Left lung (tissue), 10 donors: ENCODE data around the gene EEF1E1. TPM values are rescaled to one million over a fixed set of nuclear protein-coding genes. Genes with fewer than 3 reads are reported as not detected.

Experiments
- ATAC-seq: fragments of 200-7000 bp; cut with Tn5 transposase; one replicate; pipeline ENCODE4 v1.9.1; 2020; ENCODE audit warnings: moderate library complexity
- DNase-seq, 4 donors: peaks; one replicate each; pipeline ENCODE4 v3.0.0-alpha.2; 2013 to 2020
- H3K27ac ChIP-seq, 2 donors: fragments of 200-600 bp; sonication (generic) in 1 of 2; one replicate each; pipeline versions ENCODE4 v1.5.0 to v1.8.0; 2020 to 2021
- H3K27me3 ChIP-seq, 2 donors: fragments of 200-600 bp; sonication (generic) in 1 of 2; one replicate each; pipeline versions ENCODE4 v1.5.0 to v1.8.0; 2020 to 2021
- H3K36me3 ChIP-seq, 2 donors: fragments of 200-600 bp; sonication (generic) in 1 of 2; one replicate each; pipeline versions ENCODE4 v1.5.0 to v1.8.0; 2020 to 2021
- H3K4me1 ChIP-seq, 2 donors: fragments of 200-600 bp; one replicate each; pipeline ENCODE4 v1.8.0; 2021
- H3K4me3 ChIP-seq, 2 donors: fragments of 200-600 bp; sonication (generic) in 1 of 2; one replicate each; pipeline versions ENCODE4 v1.5.0 to v1.8.0; 2020 to 2021; ENCODE audit warnings: mild to moderate bottlenecking in 1 of 2
- H3K9me3 ChIP-seq, 2 donors: fragments of 200-600 bp; sonication (generic) in 1 of 2; one replicate each; pipeline versions ENCODE4 v1.5.0 to v1.8.0; 2020 to 2021
- intact Hi-C, 2 donors: fragments of 100-400 bp; cut with DNase I; formaldehyde crosslinking; loops; one replicate each; pipeline versions ENCODE4 v1.11.2 to v1.14.2; 2022
- polyA plus RNA-seq, 6 donors: library from polyadenylated mRNA; unstranded; fragments of 120-200 nt; gene quantifications; one replicate each; pipeline ENCODE4 v1.2.1, GENCODE V29; 2013; ENCODE audit not compliant: insufficient read length in 6 of 6
- total RNA-seq, 2 donors: library from RNA; stranded (reverse); fragmentation: NEBNext Ultra II Directional; extraction: Animal tissue kit (Norgen Biotek cat#: 25700); gene quantifications; one replicate each; pipeline ENCODE4 v1.2.1, GENCODE V29; 2021
- TF ChIP-seq, protein P1 (sequence below), 2 donors: fragments of 200-600 bp; sonication (generic) in 1 of 2; IDR thresholded peaks; one replicate each; pipeline versions ENCODE4 v1.5.0 to v1.8.0; 2021; ENCODE audit warnings: antibody characterized with exemption in 2 of 2
- donor health status: DM: no; HTN: yes; CAD: no.
- donor health status: DM: no; HTN: no; CAD: no.

Gene EEF1E1
- total and polyA plus RNA-seq, 8 donors, result 20.3 to 31.7 (median 29.0) TPM

DNA sequence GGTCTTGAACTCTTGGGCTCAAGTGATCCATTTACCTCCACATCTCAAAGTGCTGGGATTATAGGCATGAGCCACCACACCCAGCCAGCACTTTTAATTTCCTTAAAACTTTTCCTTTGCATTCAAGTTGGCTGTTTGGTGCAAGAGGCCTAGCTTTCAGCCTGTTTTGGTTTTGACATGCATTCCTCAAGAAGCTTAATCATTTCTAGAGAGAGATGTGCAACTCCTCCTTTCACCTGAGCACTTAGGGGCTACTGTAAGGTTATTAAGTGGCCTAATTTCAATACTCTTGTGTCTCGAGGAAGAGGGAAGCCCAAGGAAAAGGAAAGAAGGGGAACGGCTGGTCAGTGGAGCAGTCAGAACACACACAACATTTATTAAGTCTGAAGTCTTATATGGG, 24.4 kb downstream of the EEF1E1 start:
- TF ChIP-seq, protein P1, sequence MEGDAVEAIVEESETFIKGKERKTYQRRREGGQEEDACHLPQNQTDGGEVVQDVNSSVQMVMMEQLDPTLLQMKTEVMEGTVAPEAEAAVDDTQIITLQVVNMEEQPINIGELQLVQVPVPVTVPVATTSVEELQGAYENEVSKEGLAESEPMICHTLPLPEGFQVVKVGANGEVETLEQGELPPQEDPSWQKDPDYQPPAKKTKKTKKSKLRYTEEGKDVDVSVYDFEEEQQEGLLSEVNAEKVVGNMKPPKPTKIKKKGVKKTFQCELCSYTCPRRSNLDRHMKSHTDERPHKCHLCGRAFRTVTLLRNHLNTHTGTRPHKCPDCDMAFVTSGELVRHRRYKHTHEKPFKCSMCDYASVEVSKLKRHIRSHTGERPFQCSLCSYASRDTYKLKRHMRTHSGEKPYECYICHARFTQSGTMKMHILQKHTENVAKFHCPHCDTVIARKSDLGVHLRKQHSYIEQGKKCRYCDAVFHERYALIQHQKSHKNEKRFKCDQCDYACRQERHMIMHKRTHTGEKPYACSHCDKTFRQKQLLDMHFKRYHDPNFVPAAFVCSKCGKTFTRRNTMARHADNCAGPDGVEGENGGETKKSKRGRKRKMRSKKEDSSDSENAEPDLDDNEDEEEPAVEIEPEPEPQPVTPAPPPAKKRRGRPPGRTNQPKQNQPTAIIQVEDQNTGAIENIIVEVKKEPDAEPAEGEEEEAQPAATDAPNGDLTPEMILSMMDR (IDR thresholded peaks at IDR 0.05), result no peak
- DNase-seq (no peak), ATAC-seq (no peak)
- H3K4me1 ChIP-seq, result peaks cover 0 to 53% of the 10 kb centered on the region in 2 donors
- no peak overlapping the region for H3K4me3 ChIP-seq
- no peaks in the 10 kb centered on the region for H3K27me3 ChIP-seq
- H3K9me3 ChIP-seq, result no peaks in the 10 kb centered on the region
- intact Hi-C loops, result no loop called here
- H3K36me3 ChIP-seq, result no peaks in the 10 kb centered on the region
- no peak overlapping the region for H3K27ac ChIP-seq

DNA sequence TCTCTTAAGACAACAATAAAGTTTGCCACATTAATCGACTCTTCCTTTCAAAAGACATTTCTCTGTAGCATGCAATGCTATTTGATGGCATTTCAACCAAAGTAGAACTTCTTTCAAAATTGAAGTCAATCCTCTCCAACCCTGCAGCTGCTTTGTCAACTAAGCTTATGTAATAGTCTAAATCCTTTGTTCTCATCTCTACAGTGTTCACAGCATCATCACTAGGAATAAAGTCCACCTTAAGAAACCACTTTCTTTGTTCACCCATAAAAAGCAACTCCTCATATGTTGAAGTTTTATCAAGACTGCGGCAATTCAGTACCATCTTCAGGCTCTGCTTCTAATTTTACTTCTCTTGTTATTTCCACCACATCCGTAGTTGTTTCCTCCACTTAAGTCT, 26.6 kb downstream of the EEF1E1 start:
- Histone ChIP-seq H3K27me3 (no peaks in the 10 kb centered on the region), H3K4me3 (no peak overlapping the region), H3K4me1 (peaks cover 0 to 33% of the 10 kb centered on the region in 2 donors), H3K27ac (no peak overlapping the region), H3K9me3 (no peaks in the 10 kb centered on the region), H3K36me3 (no peaks in the 10 kb centered on the region)
- TF ChIP-seq, protein P1 (IDR thresholded peaks at IDR 0.05), result no peak
- intact Hi-C loops, result no loop called here
- ATAC-seq (no peak), DNase-seq (no peak)

DNA sequence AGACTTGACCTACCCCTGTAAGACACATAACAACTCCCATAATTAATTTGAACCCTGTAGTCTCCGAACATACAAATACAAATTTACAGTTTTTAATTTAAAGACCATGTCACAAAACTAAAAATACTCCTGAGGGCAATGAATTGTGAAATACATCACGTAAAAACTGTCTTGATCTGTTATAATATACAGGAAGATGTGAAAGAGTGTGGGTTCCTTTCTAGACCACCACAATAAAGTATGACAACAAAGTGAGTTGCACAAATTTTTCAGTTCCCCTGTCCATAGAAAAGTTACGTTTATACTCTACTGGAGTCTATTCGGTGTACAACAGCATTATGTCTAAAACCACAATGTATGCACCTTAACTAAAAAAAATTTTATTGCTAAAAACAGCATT, 27.2 kb downstream of the EEF1E1 start:
- intact Hi-C loops, result no loop called here
- Histone ChIP-seq H3K4me1 (peaks cover 0 to 28% of the 10 kb centered on the region in 2 donors), H3K27ac (peak overlapping the region in 1 of 2 donors; percentile 30), H3K9me3 (no peaks in the 10 kb centered on the region), H3K4me3 (no peak overlapping the region), H3K27me3 (no peaks in the 10 kb centered on the region), H3K36me3 (no peaks in the 10 kb centered on the region)
- DNase-seq (no peak), ATAC-seq (no peak)
- TF ChIP-seq, protein P1 (IDR thresholded peaks at IDR 0.05), result no peak

DNA sequence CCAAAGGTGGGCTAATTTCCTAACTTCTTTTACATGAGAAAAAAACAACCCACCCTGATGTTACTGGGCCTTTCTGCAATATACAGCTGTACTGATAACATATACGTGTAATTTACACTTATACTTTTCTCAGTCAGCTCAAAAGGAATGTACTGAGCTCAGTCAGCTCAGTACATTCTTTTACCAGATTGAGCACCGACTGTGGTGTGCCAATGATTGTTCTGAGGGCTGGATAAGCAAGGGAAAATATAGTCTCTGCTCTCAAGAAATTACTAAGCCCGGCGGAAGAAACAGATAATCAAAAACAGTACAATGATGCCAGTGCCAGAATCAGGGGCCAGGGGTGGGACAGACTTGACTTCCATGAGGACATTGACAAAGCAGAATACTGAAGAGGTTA, 28.1 kb downstream of the EEF1E1 start:
- Histone ChIP-seq H3K27me3 (no peaks in the 10 kb centered on the region), H3K9me3 (no peaks in the 10 kb centered on the region), H3K4me3 (no peak overlapping the region), H3K27ac (no peak overlapping the region), H3K36me3 (no peaks in the 10 kb centered on the region), H3K4me1 (peaks cover 0 to 18% of the 10 kb centered on the region in 2 donors)
- no peak for ATAC-seq
- intact Hi-C loops, result no loop called here
- TF ChIP-seq, protein P1 (IDR thresholded peaks at IDR 0.05), result no peak
- DNase-seq, result no peak

DNA sequence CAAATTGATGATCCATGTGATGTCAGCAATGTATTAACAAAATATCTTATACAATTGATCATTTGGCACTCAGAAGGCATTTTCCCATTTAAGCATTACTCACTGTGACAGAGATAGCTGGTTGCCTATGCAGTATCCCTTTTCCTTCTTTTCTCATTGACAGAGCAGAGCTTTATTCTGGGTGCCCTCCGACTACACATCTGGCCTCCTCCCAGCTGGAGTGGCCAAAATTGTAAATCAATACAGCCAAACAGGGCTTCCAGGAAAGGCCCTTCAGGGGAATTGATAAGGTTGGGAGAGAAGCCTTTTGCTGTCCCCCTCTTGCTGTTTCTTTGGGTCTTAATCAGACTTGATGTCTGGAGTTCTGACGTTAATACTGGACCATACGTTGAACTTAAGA, 28.6 kb downstream of the EEF1E1 start:
- Histone ChIP-seq H3K36me3 (no peaks in the 10 kb centered on the region), H3K4me1 (peaks cover 0 to 16% of the 10 kb centered on the region in 2 donors), H3K4me3 (no peak overlapping the region), H3K27me3 (no peaks in the 10 kb centered on the region), H3K9me3 (no peaks in the 10 kb centered on the region), H3K27ac (no peak overlapping the region)
- intact Hi-C loops, result no loop called here
- ATAC-seq (no peak), DNase-seq (no peak)
- TF ChIP-seq, protein P1 (IDR thresholded peaks at IDR 0.05), result no peak
